SK-MEL-5 (cell line): ENCODE data around the gene FAM237A. TPM values are rescaled to one million over a fixed set of nuclear protein-coding genes. Genes with fewer than 3 reads are reported as not detected.

Source experiments
- DNase-seq: peaks from one replicate; pipeline ENCODE4 v3.0.0-alpha.2; 2016; ENCODE audit warnings: low read depth, low spot score
- in situ Hi-C: cut with HindIII; loops from 2 replicates; pipeline ENCODE4 v1.10.0; 2016; ENCODE audit warnings: low sequenced_read_pairs, high pct_unique_total_duplicates, low pct_unique_long_range_greater_than_20kb
- total RNA-seq: library from RNA; depleted of rRNA; stranded (reverse); fragments of >200 nt; shearing (Covaris generic); gene quantifications from 2 replicates; pipeline ENCODE4 v1.2.3, GENCODE V29; 2014; rRNA removed

FAM237A gene
- total RNA-seq, 1 experiment from 2014 or later: not detected

DNA sequence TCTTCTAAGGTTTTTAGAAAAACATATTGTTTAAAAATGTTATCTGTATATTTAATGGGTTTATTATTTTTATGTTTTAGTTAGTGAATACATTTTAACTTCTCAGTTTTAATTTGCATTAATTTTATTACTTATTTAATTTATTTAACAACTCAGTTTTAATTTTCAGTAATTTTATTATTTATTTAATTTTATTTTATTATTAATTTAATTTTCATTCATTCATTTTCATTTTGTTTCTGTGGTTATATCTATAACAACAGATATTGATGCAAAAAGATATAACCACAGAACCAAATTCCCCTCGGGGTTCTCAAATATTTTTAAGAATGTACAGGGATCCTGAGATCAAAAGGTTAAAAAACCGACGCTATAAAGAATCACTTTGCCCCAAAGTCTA is 23.0 kb downstream of the FAM237A start:
- DNase-seq: no peak
- in situ Hi-C loops: no loop called here

DNA sequence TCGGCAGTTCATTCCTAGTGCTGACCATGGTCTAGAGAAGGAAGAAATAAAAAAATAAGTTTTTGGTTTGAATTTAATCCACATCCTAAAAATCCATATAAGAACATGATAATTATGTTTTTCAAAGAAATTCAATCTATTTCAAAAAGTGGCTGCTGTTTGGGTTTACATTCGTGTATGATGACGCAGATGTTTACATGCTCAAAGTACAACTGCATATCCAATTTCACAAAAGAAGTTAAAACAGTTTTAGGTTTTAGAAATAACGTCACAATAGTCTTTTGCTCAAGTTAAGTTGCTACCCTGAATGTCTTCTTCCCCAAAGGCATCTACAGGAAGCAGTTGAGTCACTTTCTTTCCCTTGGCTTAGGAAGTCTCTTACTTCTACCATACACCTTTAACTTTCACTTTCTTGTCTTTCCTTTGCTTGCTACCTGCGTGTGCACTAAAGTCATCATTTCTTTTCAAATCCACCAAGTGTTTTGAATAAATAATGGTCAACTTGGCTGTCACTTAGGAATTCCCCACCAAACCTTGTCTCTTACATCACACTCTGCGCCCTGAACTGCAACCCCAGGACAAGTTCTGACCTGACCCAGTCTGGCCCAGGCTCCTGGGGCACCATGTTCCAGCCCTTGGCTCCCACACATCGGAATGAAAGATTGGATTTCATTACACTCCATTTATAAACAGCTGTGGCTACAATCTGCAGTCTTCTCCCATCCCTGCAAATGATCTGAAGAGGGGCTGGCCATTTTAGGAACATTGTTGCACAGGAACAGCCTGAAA is 28.4 kb downstream of the FAM237A start:
- no peak for DNase-seq
- in situ Hi-C loops: no loop called here

DNA sequence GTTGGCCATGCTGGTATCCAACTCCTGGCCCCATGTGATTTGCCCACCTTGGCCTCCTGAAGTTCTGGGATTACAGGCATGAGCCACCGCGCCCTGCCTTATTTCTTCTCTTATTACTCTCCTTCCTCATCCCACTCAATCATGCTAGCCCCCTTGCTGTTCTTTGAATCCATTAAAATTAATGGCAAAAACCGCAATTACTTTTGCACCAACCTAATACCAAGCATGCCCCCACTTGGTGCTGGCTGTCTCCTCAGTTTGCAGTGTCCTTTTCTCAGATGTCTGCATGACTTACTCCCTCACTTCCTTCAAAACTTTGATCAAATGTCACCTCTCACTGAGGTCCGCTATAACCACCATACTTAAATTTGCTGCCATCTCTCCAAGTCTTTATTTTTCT is 41.3 kb downstream of the FAM237A start:
- no peak for DNase-seq
- in situ Hi-C loops: no loop called here

DNA sequence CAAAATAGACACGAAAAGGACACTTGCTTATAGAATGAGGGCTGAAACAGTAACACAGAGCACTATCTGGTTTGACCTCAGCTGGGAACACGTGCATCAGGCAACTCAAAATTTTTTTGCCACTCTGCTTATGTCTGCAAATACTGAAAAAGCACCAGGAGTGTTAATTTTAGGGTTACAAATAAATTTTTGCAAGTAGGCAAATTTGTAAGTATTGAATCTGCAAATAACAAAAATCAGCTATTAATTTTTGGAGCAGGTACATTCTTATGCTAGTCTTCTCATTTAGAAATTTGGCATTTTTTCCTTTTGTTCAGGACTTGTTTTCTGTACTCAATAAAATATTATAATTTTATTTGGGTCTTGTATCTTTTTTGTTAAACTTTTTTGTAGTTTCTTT is 46.2 kb downstream of the FAM237A start:
- no peak for DNase-seq
- in situ Hi-C loops: no loop called here

DNA sequence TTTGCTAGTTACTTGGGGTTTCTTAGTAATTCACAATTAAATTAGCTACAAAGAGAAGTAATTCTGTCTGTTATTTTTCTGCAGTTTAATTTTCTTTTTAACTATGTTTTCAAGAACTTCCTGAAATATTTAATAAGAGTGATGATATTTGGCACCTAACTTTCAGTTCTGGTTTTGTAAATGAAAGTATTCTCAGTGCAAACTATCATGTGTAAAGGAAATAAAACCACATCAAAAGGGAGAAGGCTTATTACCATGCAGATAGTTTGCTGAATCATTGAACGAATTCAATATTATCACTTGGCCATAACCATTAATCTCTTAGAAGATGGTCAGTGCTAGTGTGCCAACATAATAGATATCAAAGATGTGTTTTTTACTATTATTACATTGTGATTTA is 46.7 kb downstream of the FAM237A start:
- in situ Hi-C loops: no loop called here
- no peak for DNase-seq

DNA sequence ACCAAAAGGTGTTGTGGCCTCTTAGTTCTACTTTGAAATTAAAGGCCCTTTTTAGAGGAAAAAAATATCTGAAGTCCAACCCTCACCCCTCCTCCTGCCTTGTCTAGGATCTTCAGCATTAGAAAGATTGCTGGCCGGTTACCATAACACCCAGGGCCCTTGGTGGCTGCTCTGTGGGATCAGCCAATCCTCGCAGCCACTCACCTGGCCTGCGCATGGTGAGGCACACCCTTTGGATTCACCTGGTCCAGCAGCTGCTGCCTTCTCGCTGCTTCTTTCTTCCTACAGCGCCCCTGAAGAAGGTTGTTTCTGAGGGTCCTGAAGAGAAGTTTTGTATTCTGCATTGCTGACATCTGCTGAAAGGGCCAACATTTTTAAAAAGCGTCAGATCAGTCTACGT is 50.7 kb downstream of the FAM237A start:
- in situ Hi-C loops: no loop called here
- DNase-seq: no peak

DNA sequence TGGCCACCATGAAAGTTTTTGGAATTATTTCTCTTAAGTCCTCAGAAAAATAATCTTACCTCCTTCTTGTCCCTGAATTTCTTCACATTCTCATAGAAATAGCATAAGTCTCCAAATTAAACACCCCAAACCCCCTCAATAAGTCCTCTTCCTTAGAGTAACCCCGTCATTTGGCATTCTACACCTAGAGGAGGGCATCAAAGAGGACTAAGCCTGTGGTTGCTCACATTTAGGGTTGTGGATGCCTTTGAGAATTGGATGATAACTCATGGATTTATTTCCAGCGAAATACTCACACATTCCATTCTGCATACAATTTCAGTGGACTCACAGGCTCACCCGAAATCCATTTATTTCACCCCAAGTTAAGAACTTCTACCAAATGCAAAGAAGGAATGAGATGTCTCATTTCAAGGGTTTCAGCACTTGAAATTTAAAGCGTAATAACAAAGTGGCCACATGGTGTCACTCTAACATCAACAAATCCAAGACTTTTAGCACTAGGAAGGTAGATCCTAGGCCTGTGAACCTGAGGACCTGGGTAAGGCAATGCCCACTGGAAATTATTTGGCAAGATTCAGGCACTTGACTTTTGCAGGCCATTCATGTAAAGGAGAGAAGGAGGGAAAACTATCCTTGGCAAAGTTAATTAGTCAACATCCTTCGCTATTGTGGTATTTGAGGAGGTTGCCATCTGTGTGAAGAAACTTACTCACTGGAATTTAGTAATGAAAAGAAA is 51.3 kb downstream of the FAM237A start:
- in situ Hi-C loops: no loop called here
- DNase-seq: peak; percentile 79

DNA sequence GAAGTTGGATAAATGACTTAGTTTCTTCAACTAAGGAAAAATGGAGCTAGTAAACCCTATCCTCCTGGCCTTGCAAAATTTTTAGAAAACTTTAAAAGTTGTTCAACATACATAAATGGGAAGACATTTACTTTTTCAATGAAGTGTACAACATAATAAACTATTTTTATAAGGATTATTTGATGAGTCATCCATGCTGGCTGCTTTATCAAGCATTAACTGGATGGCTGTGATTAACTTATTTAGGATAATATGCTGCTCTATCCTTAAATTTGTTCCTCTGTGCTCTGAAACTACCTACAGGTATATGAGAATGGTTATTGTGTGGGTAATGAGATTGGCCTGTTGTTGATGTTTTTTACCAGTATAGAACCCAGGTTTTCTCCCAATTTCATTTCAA is 54.6 kb downstream of the FAM237A start:
- no peak for DNase-seq
- in situ Hi-C loops: no loop called here

DNA sequence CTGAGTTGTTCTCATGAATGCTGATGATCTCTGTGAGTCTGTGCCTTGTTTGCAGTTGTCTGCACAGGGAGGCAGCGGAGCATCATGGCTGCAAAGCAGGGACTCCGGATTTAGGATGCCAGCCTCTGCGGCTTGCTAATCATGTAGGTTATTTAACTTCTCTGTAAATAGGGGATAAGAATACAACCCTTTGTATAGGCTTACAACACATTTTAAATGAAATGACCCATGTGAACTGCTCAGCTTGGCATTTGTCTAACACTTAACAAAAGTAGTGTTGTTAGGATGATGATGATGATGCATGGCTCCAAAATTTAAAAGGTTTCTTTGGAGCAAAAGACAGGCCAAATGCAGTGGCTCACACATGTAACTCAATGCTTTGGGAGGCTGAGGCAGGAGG is 56.5 kb downstream of the FAM237A start:
- in situ Hi-C loops: no loop called here
- DNase-seq: peak; percentile 59

Other genes starting within 250 kb of the FAM237A start
- gene ADAM23, start 199.0 kb upstream of the FAM237A start, total RNA-seq: 7.6 and 9.3 TPM in 2 replicates
- not detected in 2 replicates for gene DYTN, start 75.9 kb downstream of the FAM237A start, total RNA-seq
- gene MDH1B, start 122.8 kb downstream of the FAM237A start, total RNA-seq: 1.8 and 2.2 TPM in 2 replicates
- gene FASTKD2, start 123.1 kb downstream of the FAM237A start, total RNA-seq: 108 and 115 TPM in 2 replicates